H7 (cell line): Measurements from ENCODE around the gene KCNMB2. TPM values are rescaled to one million over a fixed set of nuclear protein-coding genes. Genes with fewer than 3 reads are reported as not detected.

ENCODE experiments used
- DNase-seq: peaks from one replicate; pipeline ENCODE4 v3.0.0; 2012
- H3K27me3 ChIP-seq: 2 replicates; pipeline ENCODE4 v1.6.0; 2011; ENCODE audit warnings: mild to moderate bottlenecking, low read length; ENCODE audit not compliant: control insufficient read depth, insufficient read depth
- H3K36me3 ChIP-seq: replicated peaks from 2 replicates; pipeline ENCODE4 v1.5.1; 2011; ENCODE audit warnings: low read length; ENCODE audit not compliant: control insufficient read depth, insufficient read depth
- H3K4me3 ChIP-seq: 2 replicates; pipeline ENCODE4 v1.5.1; 2011; ENCODE audit warnings: low read depth, mild to moderate bottlenecking, control low read depth, low read length, moderate library complexity; ENCODE audit not compliant: insufficient read depth
- total RNA-seq: library from RNA; depleted of rRNA; stranded (reverse); fragments of >200 nt; shearing (Covaris generic); gene quantifications from 2 replicates; pipeline ENCODE4 v1.2.3, GENCODE V29; 2014

KCNMB2 gene
- total RNA-seq, 1 experiment from 2014 or later = not detected

GRCh38 chr3:178671791-178672190, 135.6 kb downstream of the KCNMB2 start:
- Histone ChIP-seq H3K27me3 (no peaks in the 10 kb centered on the region), H3K4me3 (no peak overlapping the region), H3K36me3 (no peaks in the 10 kb centered on the region)
- DNase-seq = no peak

DNA sequence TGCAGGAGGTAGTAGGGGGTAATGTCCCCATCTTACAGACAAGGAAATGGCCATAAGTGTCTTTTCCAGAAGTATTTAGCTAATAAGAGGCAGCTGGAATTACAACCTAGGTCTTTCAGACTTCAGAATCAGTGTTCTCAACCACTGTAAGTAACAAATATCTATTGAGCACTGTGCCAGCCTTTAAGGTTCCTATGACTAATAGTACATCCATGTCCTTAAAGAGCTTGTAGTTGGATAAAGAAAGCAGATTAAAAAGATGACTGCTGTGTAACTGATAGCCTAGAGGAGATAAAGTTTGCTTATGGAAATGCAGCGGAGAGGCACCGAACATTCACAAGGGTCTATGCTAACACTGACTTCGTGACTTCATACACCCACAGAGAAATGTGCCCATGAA, 136.0 kb downstream of the KCNMB2 start:
- DNase-seq = no peak
- H3K4me3 ChIP-seq = no peak overlapping the region
- H3K27me3 ChIP-seq = no peaks in the 10 kb centered on the region
- no peaks in the 10 kb centered on the region for H3K36me3 ChIP-seq

DNA sequence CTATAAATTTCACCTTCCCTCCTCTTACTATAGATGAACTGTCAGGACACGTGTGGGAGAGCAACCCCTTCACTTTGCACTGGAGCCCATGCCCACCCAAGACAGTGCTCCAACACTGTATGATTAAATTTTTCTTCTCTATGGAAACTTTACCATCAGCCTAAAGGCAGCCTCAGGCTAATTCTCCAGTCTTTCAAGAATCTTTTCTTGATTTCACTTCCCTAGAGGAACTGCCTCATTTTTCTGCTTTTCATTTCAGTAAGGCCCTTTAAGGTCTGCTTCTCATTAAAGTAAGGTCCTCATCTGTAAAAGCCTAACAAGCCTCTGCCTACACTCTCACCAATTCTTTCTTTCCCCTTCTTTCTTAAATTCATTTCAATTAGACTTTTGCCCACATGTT, 137.3 kb downstream of the KCNMB2 start:
- Histone ChIP-seq H3K36me3 (no peaks in the 10 kb centered on the region), H3K27me3 (no peaks in the 10 kb centered on the region), H3K4me3 (no peak overlapping the region)
- no peak for DNase-seq

DNA sequence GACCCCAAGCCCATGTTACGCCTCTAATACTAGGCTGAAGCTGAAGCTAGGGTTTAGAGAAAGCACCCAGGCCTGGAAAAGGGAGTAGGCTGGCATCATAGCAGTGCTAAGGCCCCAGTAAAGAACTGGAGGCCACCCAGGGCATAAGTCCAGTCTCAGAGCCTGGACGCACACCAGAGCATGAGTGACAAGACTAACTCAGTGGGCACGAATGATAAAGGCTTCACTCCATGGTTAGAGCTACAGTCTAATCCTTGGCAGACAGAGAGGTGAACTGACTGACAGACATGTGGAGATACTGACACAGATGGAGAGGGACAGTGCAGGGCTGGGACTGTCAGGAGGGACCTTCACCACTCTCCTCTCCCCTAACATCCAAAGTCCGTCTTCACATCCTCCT, 139.8 kb downstream of the KCNMB2 start:
- no peak for DNase-seq
- Histone ChIP-seq H3K4me3 (no peak overlapping the region), H3K27me3 (no peaks in the 10 kb centered on the region), H3K36me3 (no peaks in the 10 kb centered on the region)

GRCh38 chr3:178676942-178677790, 140.9 kb downstream of the KCNMB2 start:
- H3K4me3 ChIP-seq = no peak overlapping the region
- H3K27me3 ChIP-seq = no peaks in the 10 kb centered on the region
- DNase-seq = no peak
- no peaks in the 10 kb centered on the region for H3K36me3 ChIP-seq

- DNase-seq = no peak
- no peaks in the 10 kb centered on the region for H3K27me3 ChIP-seq
- no peak overlapping the region for H3K4me3 ChIP-seq
- H3K36me3 ChIP-seq = no peaks in the 10 kb centered on the region
Measured at GRCh38 chr3:178677961-178678360, 141.7 kb downstream of the KCNMB2 start.

DNA sequence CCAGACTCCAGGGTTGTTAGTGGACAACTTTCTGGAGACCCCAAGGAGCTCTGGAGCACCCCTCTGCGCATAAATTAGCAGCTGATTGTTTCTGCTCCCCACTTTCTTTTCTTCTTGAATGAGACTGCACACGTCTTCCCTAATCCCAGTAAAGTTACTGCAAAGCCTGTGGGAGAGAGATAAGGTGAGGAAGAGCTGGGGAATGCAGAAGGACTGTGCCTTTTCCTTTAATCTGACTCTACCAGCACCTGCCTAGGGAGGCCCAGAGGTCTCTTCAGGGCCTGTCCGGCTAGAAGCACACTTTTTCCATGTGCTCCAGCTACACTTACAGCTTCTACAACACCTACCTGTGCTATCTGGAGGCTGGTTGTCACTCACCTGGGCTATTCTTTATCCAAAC, 143.8 kb downstream of the KCNMB2 start:
- Histone ChIP-seq H3K4me3 (no peak overlapping the region), H3K27me3 (no peaks in the 10 kb centered on the region), H3K36me3 (no peaks in the 10 kb centered on the region)
- DNase-seq = no peak

- Histone ChIP-seq H3K27me3 (no peaks in the 10 kb centered on the region), H3K4me3 (no peak overlapping the region), H3K36me3 (no peaks in the 10 kb centered on the region)
- no peak for DNase-seq
Measured at GRCh38 chr3:178680489-178680888, 144.3 kb downstream of the KCNMB2 start.

GRCh38 chr3:178684881-178685590, 148.8 kb downstream of the KCNMB2 start:
- peak; percentile 32 for DNase-seq
- H3K4me3 ChIP-seq = no peak overlapping the region
- H3K27me3 ChIP-seq = no peaks in the 10 kb centered on the region
- no peaks in the 10 kb centered on the region for H3K36me3 ChIP-seq

- Histone ChIP-seq H3K4me3 (no peak overlapping the region), H3K27me3 (no peaks in the 10 kb centered on the region), H3K36me3 (no peaks in the 10 kb centered on the region)
- no peak for DNase-seq
Measured at GRCh38 chr3:178685591-178685906, 149.3 kb downstream of the KCNMB2 start.

DNA sequence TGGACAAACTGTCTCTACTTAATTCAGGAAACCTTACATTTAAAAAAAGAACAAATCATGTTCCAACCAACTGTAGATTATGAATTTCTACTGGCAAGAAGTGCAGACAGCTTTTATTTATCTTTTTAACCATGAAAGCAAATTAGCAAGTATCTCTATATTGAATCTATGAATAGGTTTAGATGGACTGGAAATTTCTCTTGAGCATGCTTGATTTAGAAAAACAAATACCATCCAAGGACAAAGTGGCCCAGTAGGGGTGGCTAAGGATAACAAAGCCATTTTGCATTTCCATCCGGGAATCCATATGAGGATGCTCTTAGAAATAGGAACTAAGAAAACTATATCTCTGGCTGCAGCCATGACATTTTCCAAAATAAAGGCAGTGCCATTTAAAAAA, 150.6 kb downstream of the KCNMB2 start:
- H3K27me3 ChIP-seq = no peaks in the 10 kb centered on the region
- H3K4me3 ChIP-seq = no peak overlapping the region
- no peaks in the 10 kb centered on the region for H3K36me3 ChIP-seq
- no peak for DNase-seq

GRCh38 chr3:178690571-178690970, 154.3 kb downstream of the KCNMB2 start:
- Histone ChIP-seq H3K4me3 (no peak overlapping the region), H3K27me3 (no peaks in the 10 kb centered on the region), H3K36me3 (no peaks in the 10 kb centered on the region)
- no peak for DNase-seq

GRCh38 chr3:178699364-178699763, 163.1 kb downstream of the KCNMB2 start:
- no peak for DNase-seq
- no peak overlapping the region for H3K4me3 ChIP-seq
- H3K36me3 ChIP-seq = no peaks in the 10 kb centered on the region
- no peaks in the 10 kb centered on the region for H3K27me3 ChIP-seq

DNA sequence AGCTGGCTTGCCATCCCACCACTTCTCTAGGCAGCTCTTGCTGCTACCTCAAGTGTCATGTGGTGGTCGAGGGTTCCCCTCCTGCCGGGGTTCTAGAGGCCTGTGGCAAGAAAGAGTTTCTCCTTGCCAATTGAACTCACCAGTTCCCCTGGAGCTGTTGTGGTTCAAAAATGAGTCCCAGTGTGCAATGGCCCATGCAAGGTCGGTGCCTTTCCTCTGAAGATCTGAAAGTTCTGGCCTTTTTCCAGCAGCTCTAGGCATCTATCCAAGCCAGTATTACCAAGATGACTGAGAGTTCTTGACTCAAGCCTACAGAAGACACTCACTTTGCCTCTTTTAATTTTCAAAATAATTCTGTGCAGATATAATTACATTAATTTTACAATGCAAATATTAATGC, 163.6 kb downstream of the KCNMB2 start:
- Histone ChIP-seq H3K4me3 (no peak overlapping the region), H3K27me3 (no peaks in the 10 kb centered on the region), H3K36me3 (no peaks in the 10 kb centered on the region)
- DNase-seq = no peak

DNA sequence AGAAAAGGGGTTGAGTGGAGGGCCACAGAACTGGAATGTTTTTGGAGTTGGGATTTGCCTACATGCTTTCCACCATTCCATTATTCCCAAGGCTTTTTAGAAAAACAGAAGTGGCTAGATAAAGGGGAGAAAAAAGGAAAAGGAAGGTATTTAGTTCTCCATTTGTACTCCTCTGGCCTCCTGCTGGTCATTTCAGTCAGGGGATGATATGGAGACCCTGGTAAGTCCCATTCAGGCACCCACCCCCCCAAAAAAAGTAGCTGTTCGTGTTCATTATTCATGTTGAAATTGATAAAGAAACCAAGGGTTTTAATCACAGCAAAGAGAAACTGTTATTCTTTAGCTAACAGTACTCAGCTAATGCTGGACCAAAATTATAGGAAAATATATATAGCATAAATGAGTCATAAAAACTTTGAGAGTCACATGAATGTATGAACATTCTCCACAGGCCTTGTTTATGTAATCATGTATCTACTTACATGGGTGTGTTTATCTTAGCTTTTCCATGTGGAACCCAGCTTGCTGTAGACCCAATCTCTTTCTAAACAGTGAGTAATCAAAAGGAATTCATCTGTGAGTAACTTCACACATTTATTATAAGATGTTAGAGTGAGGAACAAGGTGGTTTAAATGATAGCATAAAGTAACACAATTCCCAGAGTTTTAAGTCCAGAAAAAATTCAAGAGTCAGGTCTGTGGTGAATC, 167.2 kb downstream of the KCNMB2 start:
- no peaks in the 10 kb centered on the region for H3K36me3 ChIP-seq
- DNase-seq = no peak
- no peaks in the 10 kb centered on the region for H3K27me3 ChIP-seq
- no peak overlapping the region for H3K4me3 ChIP-seq
